Gastrocnemius medialis (tissue), 4 donors: ENCODE measurements around the gene SOX1.

ENCODE experiments used
- CTCF ChIP-seq, 5 experiments: fragments of 450-650 bp in 3 of 5; fragments of 200-600 bp in 2 of 5; sonication (generic) in 2 of 5; IDR thresholded peaks in 4 of 5; conservative IDR thresholded peaks in 1 of 5; 1 replicate in 4 of 5; 2 replicates in 1 of 5; pipeline ENCODE4 v1.5.1; 2016 to 2019; ENCODE audit warnings: antibody characterized with exemption in 5 of 5, mild to moderate bottlenecking in 3 of 5, moderate library complexity in 3 of 5
- POLR2A ChIP-seq, 2 donors: fragments of 450-650 bp; IDR thresholded peaks; one replicate each; pipeline ENCODE4 v1.6.1; 2017; ENCODE audit warnings: antibody characterized with exemption in 2 of 2, mild to moderate bottlenecking in 2 of 2, moderate library complexity in 2 of 2

GRCh38 chr13:112062571-112063570, 4.1 kb upstream of the SOX1 start:
- TF ChIP-seq CTCF (IDR thresholded peaks at IDR 0.05 in 4 of 5, conservative IDR thresholded peaks at IDR 0.05 in 1 of 5) = no peak
- no peak for TF ChIP-seq POLR2A (IDR thresholded peaks at IDR 0.05)
